ENCODE results near the gene ERAS.

ERAS gene, protein sequence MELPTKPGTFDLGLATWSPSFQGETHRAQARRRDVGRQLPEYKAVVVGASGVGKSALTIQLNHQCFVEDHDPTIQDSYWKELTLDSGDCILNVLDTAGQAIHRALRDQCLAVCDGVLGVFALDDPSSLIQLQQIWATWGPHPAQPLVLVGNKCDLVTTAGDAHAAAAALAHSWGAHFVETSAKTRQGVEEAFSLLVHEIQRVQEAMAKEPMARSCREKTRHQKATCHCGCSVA

GRCh38 chrX:48826135-48826875 lies at the start of gene ERAS:
TSS of gene ERAS (plus strand) at chrX:48826513. CDS start at chrX:48829124, 2,611 bp downstream.
- DNase-seq (ENCODE audit: low read depth): no peak

GRCh38 chrX:48776818-48777439 lies 49.4 kb upstream of the ERAS start:
- DNase-seq (ENCODE audit: low read depth): no peak

GRCh38 chrX:48779399-48779798 lies 46.9 kb upstream of the ERAS start:
- DNase-seq (ENCODE audit: low read depth): no peak

- no peak for DNase-seq (ENCODE audit: low read depth)
Measured at GRCh38 chrX:48781705-48782104, 44.6 kb upstream of the ERAS start.

- no peak for DNase-seq (ENCODE audit: low read depth)
Measured at GRCh38 chrX:48782216-48782615, 44.1 kb upstream of the ERAS start.

- DNase-seq (ENCODE audit: low read depth): no peak
Measured at GRCh38 chrX:48782795-48783194, 43.5 kb upstream of the ERAS start.

GRCh38 chrX:48784726-48785125 lies 41.6 kb upstream of the ERAS start:
- no peak for DNase-seq (ENCODE audit: low read depth)

- no peak for DNase-seq (ENCODE audit: low read depth)
Measured at GRCh38 chrX:48785186-48785539, 41.1 kb upstream of the ERAS start.

DNA sequence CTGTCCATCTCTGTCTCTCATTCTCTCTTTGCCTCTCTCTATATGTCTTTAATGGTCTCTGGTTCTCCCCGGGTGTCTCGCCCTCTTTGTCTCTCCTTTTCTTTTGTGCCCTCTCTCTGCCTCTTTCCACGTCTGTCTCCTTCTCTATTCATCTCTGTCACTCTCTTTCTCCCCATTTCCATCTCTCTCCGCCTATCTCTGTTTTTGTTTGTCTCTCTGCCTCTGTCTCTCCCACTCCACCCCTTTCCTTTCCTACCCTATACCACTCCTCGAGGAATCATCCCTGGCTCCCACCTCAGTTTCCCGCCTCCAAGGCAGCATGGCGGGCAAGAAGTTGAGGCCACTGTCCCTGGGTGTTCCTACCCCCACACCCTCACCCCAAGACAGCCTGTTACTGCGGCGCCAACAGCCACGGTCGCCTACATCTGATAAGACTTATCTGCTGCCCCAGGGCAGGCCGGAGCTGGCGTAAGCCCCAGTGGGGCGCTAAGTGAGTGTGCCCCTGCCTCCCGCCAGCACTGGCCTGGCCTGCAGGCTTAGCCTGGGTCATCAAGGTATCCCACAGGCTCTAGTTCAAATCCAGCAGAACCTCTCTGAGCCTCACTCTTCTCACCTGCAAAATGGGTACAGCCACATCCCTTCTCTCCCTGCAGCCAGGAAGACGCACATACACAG lies 40.6 kb upstream of the ERAS start:
- DNase-seq (ENCODE audit: low read depth): no peak

- no peak for DNase-seq (ENCODE audit: low read depth)
Measured at GRCh38 chrX:48786341-48786800, 39.9 kb upstream of the ERAS start, which contains the start of gene GATA1. TSS of gene GATA1 (plus strand) at chrX:48786590. CDS start at chrX:48791110, 4,520 bp downstream.

GRCh38 chrX:48786825-48787504 lies 39.3 kb upstream of the ERAS start:
- no peak for DNase-seq (ENCODE audit: low read depth)

GRCh38 chrX:48787505-48788443 lies 38.5 kb upstream of the ERAS start:
- DNase-seq (ENCODE audit: low read depth): no peak

DNA sequence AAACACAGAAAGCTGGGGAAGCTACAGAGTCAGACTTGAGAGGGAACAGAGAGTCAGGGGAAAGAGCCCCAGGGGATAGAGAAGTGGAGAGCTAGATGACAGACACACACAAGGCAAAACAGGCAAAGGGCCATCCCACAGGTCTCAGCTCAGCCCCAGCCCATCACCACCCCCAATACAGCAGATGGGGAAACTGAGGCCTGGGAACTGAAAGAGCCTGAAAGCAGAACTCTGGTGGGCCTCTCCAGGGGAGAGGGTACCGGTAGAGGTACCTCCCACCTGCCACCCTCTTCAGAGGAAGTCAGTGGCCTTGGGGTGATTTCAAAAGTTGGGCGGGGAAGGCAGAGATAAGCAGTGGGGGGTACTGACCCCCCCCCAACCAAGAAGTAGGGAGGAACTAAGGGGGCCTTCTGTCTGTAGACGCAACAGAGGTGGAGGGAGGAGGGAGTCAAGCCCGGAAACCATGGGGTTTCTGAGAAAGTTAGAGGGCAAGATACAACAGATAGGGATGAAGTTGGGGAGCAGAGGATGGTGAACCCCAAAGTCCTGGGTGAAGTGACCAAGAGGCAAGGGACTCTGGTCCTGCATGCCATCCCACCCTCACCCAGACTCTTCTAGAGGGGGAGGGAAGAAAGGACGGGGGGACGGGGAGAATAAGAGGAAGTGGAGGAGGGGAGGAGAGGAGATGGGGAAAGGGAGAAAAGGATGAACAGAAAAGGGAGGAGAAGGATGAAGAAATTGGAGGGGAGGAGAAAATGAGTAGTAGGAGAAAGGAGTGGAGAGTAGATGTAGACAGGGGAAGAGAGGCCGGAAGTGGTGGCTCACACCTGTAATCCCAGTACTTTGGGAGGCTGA lies 36.7 kb upstream of the ERAS start:
- no peak for DNase-seq (ENCODE audit: low read depth)

DNA sequence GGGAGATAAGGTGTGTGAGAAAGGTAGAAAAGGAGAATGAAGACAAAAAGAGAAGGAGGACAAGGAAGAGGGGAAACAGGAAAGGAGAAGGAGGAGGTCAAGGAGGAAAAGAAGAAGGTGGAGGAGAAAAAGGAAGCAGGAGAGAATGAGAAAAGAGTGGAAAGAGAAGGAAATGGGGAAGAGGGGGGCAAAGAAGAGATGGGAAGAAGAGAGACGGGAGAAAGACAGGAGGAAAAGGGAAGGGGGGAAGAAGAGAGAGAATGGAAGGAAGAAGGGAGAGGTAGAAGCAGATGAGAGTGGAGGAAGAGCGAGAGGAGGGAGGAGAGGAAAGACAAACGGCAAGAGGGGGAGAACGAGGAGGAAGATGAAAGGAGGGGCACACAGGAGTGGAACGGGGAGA lies 35.8 kb upstream of the ERAS start:
- no peak for DNase-seq (ENCODE audit: low read depth)

GRCh38 chrX:48791063-48791820 lies 35.1 kb upstream of the ERAS start:
- DNase-seq (ENCODE audit: low read depth): no peak

DNA sequence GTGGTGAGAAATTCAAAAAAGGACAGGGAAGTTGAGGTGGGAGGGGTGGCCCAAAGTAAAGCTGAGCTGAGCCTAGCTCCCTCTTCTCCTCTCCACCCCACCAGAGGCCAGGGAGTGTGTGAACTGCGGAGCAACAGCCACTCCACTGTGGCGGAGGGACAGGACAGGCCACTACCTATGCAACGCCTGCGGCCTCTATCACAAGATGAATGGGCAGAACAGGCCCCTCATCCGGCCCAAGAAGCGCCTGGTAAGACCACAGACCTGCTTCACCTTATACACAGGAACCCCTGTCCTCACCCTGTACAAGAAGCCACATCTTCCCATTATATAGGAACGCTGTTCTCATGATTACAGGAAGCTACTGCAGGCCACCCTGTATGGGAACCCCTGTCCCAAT lies 34.1 kb upstream of the ERAS start:
- DNase-seq (ENCODE audit: low read depth): no peak

DNA sequence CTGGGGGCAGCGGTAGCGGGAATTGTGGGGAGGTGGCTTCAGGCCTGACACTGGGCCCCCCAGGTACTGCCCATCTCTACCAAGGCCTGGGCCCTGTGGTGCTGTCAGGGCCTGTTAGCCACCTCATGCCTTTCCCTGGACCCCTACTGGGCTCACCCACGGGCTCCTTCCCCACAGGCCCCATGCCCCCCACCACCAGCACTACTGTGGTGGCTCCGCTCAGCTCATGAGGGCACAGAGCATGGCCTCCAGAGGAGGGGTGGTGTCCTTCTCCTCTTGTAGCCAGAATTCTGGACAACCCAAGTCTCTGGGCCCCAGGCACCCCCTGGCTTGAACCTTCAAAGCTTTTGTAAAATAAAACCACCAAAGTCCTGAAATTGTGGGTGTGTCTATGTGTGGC lies 32.4 kb upstream of the ERAS start:
- DNase-seq (ENCODE audit: low read depth): no peak

GRCh38 chrX:48794340-48794910 lies 31.9 kb upstream of the ERAS start:
- DNase-seq (ENCODE audit: low read depth): no peak

Data from ELR (cell line).